GM12878 (cell line): Measurements from ENCODE around the gene SLC26A11. TPM values are rescaled to one million over a fixed set of nuclear protein-coding genes. Genes with fewer than 3 reads are reported as not detected.

ENCODE experiments used
- NFXL1 ChIP-seq: fragments of 450-650 bp; IDR thresholded peaks from 2 replicates; pipeline ENCODE4 v1.6.1; 2017; ENCODE audit warnings: antibody characterized with exemption, mild to moderate bottlenecking, borderline replicate concordance
- polyA plus RNA-seq, 11 experiments: library from polyadenylated mRNA; depleted of rRNA in 4 of 11; unstranded in 6 of 11; stranded (reverse) in 5 of 11; fragments of >200 nt; fragmentation: Nextera tagmentation in 4 of 11; fragmentation: Illumina TruSeq in 1 of 11; extraction: Ambion mirVana in 4 of 11; extraction: Trizol in 1 of 11; gene quantifications; 1 replicate in 1 of 11; 2 replicates in 10 of 11; pipeline versions ENCODE4 v1.2.1 to v1.2.3, GENCODE V29; 2011 to 2016; ENCODE audit warnings: inconsistent platforms in 2 of 11, missing spikeins in 2 of 11, low read depth in 1 of 11
- total RNA-seq, 4 experiments: library from RNA; depleted of rRNA in 3 of 4; stranded (reverse); fragments of >200 nt in 3 of 4; fragmentation: Illumina TruSeq in 1 of 4; extraction: Trizol in 1 of 4; gene quantifications; 2 replicates each; pipeline versions ENCODE4 v1.2.1 to v1.2.3, GENCODE V29; 2013 to 2021
- TF ChIP-seq, protein P1 (sequence below): fragments of 450-650 bp; IDR thresholded peaks from 2 replicates; pipeline ENCODE4 v1.6.1; 2017; ENCODE audit warnings: mild to moderate bottlenecking, low read depth, inconsistent platforms; ENCODE audit not compliant: poor library complexity, severe bottlenecking
- TF ChIP-seq, protein P2 (sequence below): fragments of 450-650 bp; IDR thresholded peaks from 2 replicates; pipeline ENCODE4 v1.6.1; 2017; ENCODE audit warnings: mild to moderate bottlenecking, moderate library complexity

The SLC26A11 gene
- total and polyA plus RNA-seq, 10 of the 15 experiments (the other 5 are each of a cell fraction or from before 2014, with no cell fraction given) = 0.05 to 4.1 (median 1.2) TPM; not detected in 1

DNA sequence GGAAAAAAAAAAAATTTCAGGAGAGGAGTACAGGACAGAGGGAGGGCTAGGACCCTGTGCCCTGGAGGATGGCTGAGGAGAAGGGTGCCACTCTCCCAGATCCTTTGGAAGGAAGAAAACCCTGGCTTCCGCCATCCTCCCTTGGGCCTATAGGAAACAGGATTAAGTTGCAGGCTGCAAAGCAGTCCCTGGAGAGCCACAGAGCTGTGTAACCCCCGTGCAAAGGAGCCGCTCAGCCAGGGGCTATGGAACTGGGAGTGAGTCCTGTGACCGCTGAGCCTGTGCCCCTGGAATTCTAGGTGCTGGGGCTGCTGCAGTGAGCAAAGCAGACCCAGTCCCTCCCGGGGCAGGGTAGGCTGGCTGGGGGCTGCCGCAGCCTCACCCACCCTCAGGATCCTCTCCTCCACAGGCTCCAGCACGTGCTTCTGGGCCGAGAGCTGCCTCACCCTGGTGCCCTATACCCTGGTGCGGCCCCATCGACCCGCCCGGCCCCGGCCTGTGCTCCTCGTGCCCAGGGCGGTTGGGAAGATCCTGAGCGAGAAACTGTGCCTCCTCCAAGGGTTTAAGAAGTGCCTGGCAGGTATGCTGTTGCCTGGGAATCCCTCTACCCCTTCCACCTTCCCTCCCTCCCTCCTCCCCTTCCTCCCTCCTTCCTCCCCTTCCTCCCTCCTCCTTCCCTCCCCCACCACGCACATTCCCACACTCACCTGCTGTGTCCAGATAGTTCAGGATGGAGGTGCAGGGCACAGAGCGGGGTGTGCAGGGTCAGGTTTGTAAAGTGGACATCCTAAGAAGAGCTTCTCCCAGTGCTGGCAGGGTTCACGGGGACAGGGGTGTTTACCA is 15.4 kb upstream of the SLC26A11 start (continued):
- TF ChIP-seq, protein P1, sequence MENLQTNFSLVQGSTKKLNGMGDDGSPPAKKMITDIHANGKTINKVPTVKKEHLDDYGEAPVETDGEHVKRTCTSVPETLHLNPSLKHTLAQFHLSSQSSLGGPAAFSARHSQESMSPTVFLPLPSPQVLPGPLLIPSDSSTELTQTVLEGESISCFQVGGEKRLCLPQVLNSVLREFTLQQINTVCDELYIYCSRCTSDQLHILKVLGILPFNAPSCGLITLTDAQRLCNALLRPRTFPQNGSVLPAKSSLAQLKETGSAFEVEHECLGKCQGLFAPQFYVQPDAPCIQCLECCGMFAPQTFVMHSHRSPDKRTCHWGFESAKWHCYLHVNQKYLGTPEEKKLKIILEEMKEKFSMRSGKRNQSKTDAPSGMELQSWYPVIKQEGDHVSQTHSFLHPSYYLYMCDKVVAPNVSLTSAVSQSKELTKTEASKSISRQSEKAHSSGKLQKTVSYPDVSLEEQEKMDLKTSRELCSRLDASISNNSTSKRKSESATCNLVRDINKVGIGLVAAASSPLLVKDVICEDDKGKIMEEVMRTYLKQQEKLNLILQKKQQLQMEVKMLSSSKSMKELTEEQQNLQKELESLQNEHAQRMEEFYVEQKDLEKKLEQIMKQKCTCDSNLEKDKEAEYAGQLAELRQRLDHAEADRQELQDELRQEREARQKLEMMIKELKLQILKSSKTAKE = no peak
- TF ChIP-seq, protein P2, sequence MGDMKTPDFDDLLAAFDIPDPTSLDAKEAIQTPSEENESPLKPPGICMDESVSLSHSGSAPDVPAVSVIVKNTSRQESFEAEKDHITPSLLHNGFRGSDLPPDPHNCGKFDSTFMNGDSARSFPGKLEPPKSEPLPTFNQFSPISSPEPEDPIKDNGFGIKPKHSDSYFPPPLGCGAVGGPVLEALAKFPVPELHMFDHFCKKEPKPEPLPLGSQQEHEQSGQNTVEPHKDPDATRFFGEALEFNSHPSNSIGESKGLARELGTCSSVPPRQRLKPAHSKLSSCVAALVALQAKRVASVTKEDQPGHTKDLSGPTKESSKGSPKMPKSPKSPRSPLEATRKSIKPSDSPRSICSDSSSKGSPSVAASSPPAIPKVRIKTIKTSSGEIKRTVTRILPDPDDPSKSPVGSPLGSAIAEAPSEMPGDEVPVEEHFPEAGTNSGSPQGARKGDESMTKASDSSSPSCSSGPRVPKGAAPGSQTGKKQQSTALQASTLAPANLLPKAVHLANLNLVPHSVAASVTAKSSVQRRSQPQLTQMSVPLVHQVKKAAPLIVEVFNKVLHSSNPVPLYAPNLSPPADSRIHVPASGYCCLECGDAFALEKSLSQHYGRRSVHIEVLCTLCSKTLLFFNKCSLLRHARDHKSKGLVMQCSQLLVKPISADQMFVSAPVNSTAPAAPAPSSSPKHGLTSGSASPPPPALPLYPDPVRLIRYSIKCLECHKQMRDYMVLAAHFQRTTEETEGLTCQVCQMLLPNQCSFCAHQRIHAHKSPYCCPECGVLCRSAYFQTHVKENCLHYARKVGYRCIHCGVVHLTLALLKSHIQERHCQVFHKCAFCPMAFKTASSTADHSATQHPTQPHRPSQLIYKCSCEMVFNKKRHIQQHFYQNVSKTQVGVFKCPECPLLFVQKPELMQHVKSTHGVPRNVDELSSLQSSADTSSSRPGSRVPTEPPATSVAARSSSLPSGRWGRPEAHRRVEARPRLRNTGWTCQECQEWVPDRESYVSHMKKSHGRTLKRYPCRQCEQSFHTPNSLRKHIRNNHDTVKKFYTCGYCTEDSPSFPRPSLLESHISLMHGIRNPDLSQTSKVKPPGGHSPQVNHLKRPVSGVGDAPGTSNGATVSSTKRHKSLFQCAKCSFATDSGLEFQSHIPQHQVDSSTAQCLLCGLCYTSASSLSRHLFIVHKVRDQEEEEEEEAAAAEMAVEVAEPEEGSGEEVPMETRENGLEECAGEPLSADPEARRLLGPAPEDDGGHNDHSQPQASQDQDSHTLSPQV = no peak
- no peak for TF ChIP-seq NFXL1
- TF ChIP-seq, all 136 proteins: peak for 0
